Astrocyte (in vitro differentiated cells and primary cell): ENCODE results near the gene C16orf96.

Experiments used
- CTCF ChIP-seq: IDR thresholded peaks from 2 replicates; pipeline ENCODE4 v1.5.1; 2011; ENCODE audit warnings: low read depth, mild to moderate bottlenecking, inconsistent platforms, low read length, moderate library complexity; ENCODE audit not compliant: insufficient read depth
- EZH2 ChIP-seq: IDR thresholded peaks from 2 replicates; pipeline ENCODE4 v1.6.1; 2012; ENCODE audit warnings: mild to moderate bottlenecking, low read length, inconsistent platforms; ENCODE audit not compliant: insufficient read depth

GRCh38 chr16:4580250-4580649, 24.1 kb downstream of the C16orf96 start:
- TF ChIP-seq CTCF (no peak), EZH2 (no peak)
